Aortic smooth muscle cell (primary cell): ENCODE data around the gene ERICH6B. TPM values are rescaled to one million over a fixed set of nuclear protein-coding genes. Genes with fewer than 3 reads are reported as not detected.

ENCODE experiments used
- total RNA-seq: library from RNA; depleted of rRNA; stranded (reverse); fragments of >200 nt; gene quantifications from 2 replicates; pipeline ENCODE4 v1.2.3, GENCODE V29; 2014

The ERICH6B gene
- total RNA-seq = not detected in 2 replicates

GRCh38 chr13:45615501-45616101 is at the start of gene ERICH6B:
Gene ERICH6B (minus strand): TSS chr13:45615739. CDS start chr13:45597005, 18,734 bp downstream.

Other genes starting within 250 kb of the ERICH6B start
- 18.0 and 25.1 TPM in 2 replicates for gene SLC25A30, start 197.4 kb downstream of the ERICH6B start, total RNA-seq
- gene COG3, start 150.8 kb downstream of the ERICH6B start, total RNA-seq = 30.4 and 33.4 TPM in 2 replicates
- not detected in 2 replicates for gene CBY2, start 86.6 kb upstream of the ERICH6B start, total RNA-seq
- gene SIAH3, start 236.0 kb upstream of the ERICH6B start, total RNA-seq = not detected in 2 replicates